ENCODE results near the gene ACAN.

ACAN gene

GRCh38 chr15:88792342-88793282 is 10.6 kb upstream of the ACAN start:
- no CpG with 5 or more reads among the region's 22 CpGs for WGBS, 2 donors (ENCODE audit: extremely low coverage in 2 of 2, insufficient read length in 2 of 2, insufficient replicate concordance in 1 of 2)
- H3K27ac ChIP-seq (replicated peaks; ENCODE audit: low read length), result no peak overlapping the region
- no peak overlapping the region for H3K4ac ChIP-seq (ENCODE audit: low read length)
- peaks cover 0 to 54% (median 0%) of the 10 kb centered on the region in 3 experiments for H3K27me3 ChIP-seq (ENCODE audit: control insufficient read depth in 3 of 3, insufficient read depth in 3 of 3, low read depth in 1 of 3, low read length in 3 of 3)
- no peak overlapping the region for H3K18ac ChIP-seq (ENCODE audit: low read length)
- no peak overlapping the region for H2AK5ac ChIP-seq (ENCODE audit: low read depth, low read length)
- H3K4me2 ChIP-seq (ENCODE audit: insufficient read depth, low read length, poor library complexity, severe bottlenecking), result no peak overlapping the region
- no peaks in the 10 kb centered on the region for H3K79me1 ChIP-seq (ENCODE audit: low read depth, low read length)
- H2BK12ac ChIP-seq (ENCODE audit: low read length), result no peak overlapping the region
- H2BK5ac ChIP-seq (ENCODE audit: low read length), result no peak overlapping the region
- no peak overlapping the region for H3K23ac ChIP-seq (ENCODE audit: low read depth, low read length, poor library complexity)
- H3K4me1 ChIP-seq (ENCODE audit: control insufficient read depth in 2 of 2, insufficient read depth in 1 of 2, low read depth in 1 of 2, low read length in 2 of 2), result peaks cover 0 to 4% of the 10 kb centered on the region in 2 donors
- H3K36me3 ChIP-seq (replicated peaks in 1 of 2; ENCODE audit: control insufficient read depth in 2 of 2, insufficient read depth in 2 of 2, low read length in 2 of 2), result no peaks in the 10 kb centered on the region
- no peak overlapping the region for H3K4me3 ChIP-seq (ENCODE audit: low read length in 2 of 2)
- no peak overlapping the region for H3K9ac ChIP-seq (ENCODE audit: low read depth, low read length, poor library complexity)
- no peaks in the 10 kb centered on the region for H3K9me3 ChIP-seq (replicated peaks in 1 of 2; ENCODE audit: control insufficient read depth in 2 of 2, insufficient read depth in 1 of 2, low read depth in 1 of 2, low read length in 2 of 2)
- H2BK120ac ChIP-seq (ENCODE audit: low read depth, low read length), result no peak overlapping the region
- no peak overlapping the region for H4K91ac ChIP-seq (ENCODE audit: low read depth, low read length, poor library complexity)
- no peak overlapping the region for H3K14ac ChIP-seq (ENCODE audit: low read length)
- no peak overlapping the region for H2AFZ ChIP-seq (ENCODE audit: low read length)
- H2BK15ac ChIP-seq (ENCODE audit: low read length), result no peak overlapping the region
- DNase-seq (ENCODE audit: low spot score), result no peak
- no peak overlapping the region for H4K8ac ChIP-seq (ENCODE audit: low read depth, low read length)

DNA sequence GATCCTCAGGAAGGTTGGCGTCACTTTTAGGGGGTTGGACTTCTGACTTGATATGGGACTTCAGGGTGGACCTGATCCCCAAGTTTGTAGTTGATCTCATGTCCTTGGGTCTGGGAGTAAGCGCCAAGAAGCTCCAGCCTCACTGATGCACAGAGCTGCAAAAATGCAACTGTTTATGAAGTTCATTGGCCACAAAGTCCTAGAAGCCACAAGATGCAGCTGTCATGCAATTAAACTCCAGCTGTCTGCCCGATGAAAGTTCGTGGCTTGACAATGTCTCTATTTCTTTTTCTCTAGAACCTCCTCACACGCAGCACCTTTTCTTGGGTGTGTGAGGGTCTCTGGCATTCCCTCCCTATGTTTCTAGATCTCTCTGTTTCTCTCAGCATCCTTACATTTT is 9.2 kb upstream of the ACAN start:
- H2AFZ ChIP-seq (ENCODE audit: low read length), result no peak overlapping the region
- no peak overlapping the region for H3K9ac ChIP-seq (ENCODE audit: low read depth, low read length, poor library complexity)
- H3K18ac ChIP-seq (ENCODE audit: low read length), result no peak overlapping the region
- no peak overlapping the region for H2BK12ac ChIP-seq (ENCODE audit: low read length)
- no CpG with 5 or more reads among the region's 5 CpGs for WGBS, 2 donors (ENCODE audit: extremely low coverage in 2 of 2, insufficient read length in 2 of 2, insufficient replicate concordance in 1 of 2)
- peaks cover 0 to 64% (median 0%) of the 10 kb centered on the region in 3 experiments for H3K27me3 ChIP-seq (ENCODE audit: control insufficient read depth in 3 of 3, insufficient read depth in 3 of 3, low read depth in 1 of 3, low read length in 3 of 3)
- H4K8ac ChIP-seq (ENCODE audit: low read depth, low read length), result no peak overlapping the region
- H3K23ac ChIP-seq (ENCODE audit: low read depth, low read length, poor library complexity), result no peak overlapping the region
- H2BK5ac ChIP-seq (ENCODE audit: low read length), result no peak overlapping the region
- no peak overlapping the region for H4K91ac ChIP-seq (ENCODE audit: low read depth, low read length, poor library complexity)
- H3K36me3 ChIP-seq (replicated peaks in 1 of 2; ENCODE audit: control insufficient read depth in 2 of 2, insufficient read depth in 2 of 2, low read length in 2 of 2), result no peaks in the 10 kb centered on the region
- H2BK15ac ChIP-seq (ENCODE audit: low read length), result no peak overlapping the region
- no peak for DNase-seq (ENCODE audit: low spot score)
- H3K14ac ChIP-seq (ENCODE audit: low read length), result no peak overlapping the region
- H3K4me1 ChIP-seq (ENCODE audit: control insufficient read depth in 2 of 2, insufficient read depth in 1 of 2, low read depth in 1 of 2, low read length in 2 of 2), result peaks cover 0 to 4% of the 10 kb centered on the region in 2 donors
- H3K4me3 ChIP-seq (ENCODE audit: low read length in 2 of 2), result no peak overlapping the region
- no peak overlapping the region for H2AK5ac ChIP-seq (ENCODE audit: low read depth, low read length)
- no peak overlapping the region for H3K4me2 ChIP-seq (ENCODE audit: insufficient read depth, low read length, poor library complexity, severe bottlenecking)
- H3K4ac ChIP-seq (ENCODE audit: low read length), result no peak overlapping the region
- no peak overlapping the region for H2BK120ac ChIP-seq (ENCODE audit: low read depth, low read length)
- H3K27ac ChIP-seq (replicated peaks; ENCODE audit: low read length), result no peak overlapping the region
- no peaks in the 10 kb centered on the region for H3K79me1 ChIP-seq (ENCODE audit: low read depth, low read length)
- H3K9me3 ChIP-seq (replicated peaks in 1 of 2; ENCODE audit: control insufficient read depth in 2 of 2, insufficient read depth in 1 of 2, low read depth in 1 of 2, low read length in 2 of 2), result no peaks in the 10 kb centered on the region

DNA sequence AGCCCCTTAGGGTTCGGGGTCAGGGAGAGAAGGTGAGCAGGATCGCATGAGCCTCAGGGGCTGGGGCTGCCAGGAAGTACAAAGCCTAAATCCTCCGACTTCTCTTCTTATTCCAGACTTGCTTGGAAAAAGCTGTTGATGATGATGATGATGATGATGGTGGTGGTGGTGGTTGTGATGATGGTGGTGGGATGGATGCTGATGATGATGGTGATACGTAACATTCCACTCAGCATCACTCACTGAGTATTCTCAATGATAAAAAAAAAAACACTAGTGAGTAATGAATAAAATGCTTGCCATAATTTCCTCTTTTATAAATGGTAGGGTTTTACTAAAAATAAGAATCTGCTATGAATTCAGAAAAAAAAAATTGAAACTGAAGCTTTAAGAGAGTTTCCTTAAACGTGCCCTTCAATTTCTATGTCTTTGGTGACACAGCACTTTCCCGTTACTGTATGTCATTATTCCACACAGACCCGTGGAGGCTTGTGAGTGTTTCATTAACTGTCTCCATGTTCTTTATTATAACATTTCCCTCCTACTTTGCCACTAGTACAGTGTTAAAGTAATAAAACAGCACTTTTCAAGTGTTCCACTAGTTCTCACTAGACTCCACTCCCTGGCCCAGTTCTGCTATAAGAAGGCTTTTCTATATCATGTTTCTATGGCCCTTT is 5.4 kb upstream of the ACAN start:
- Histone ChIP-seq H3K27ac (replicated peaks; ENCODE audit: low read length) (no peak overlapping the region), H3K4me1 (ENCODE audit: control insufficient read depth in 2 of 2, insufficient read depth in 1 of 2, low read depth in 1 of 2, low read length in 2 of 2) (peaks cover 0 to 6% of the 10 kb centered on the region in 2 donors), H2AFZ (ENCODE audit: low read length) (no peak overlapping the region), H2AK5ac (ENCODE audit: low read depth, low read length) (no peak overlapping the region), H2BK5ac (ENCODE audit: low read length) (no peak overlapping the region), H3K18ac (ENCODE audit: low read length) (no peak overlapping the region), H2BK15ac (ENCODE audit: low read length) (no peak overlapping the region), H3K4me2 (ENCODE audit: insufficient read depth, low read length, poor library complexity, severe bottlenecking) (no peak overlapping the region), H4K8ac (ENCODE audit: low read depth, low read length) (no peak overlapping the region), H3K79me1 (ENCODE audit: low read depth, low read length) (no peaks in the 10 kb centered on the region), H2BK12ac (ENCODE audit: low read length) (no peak overlapping the region), H3K4me3 (ENCODE audit: low read length in 2 of 2) (no peak overlapping the region), H3K36me3 (replicated peaks in 1 of 2; ENCODE audit: control insufficient read depth in 2 of 2, insufficient read depth in 2 of 2, low read length in 2 of 2) (no peaks in the 10 kb centered on the region), H3K23ac (ENCODE audit: low read depth, low read length, poor library complexity) (no peak overlapping the region), H3K14ac (ENCODE audit: low read length) (no peak overlapping the region), H4K91ac (ENCODE audit: low read depth, low read length, poor library complexity) (no peak overlapping the region), H3K9me3 (replicated peaks in 1 of 2; ENCODE audit: control insufficient read depth in 2 of 2, insufficient read depth in 1 of 2, low read depth in 1 of 2, low read length in 2 of 2) (no peaks in the 10 kb centered on the region), H3K4ac (ENCODE audit: low read length) (no peak overlapping the region), H3K27me3 (ENCODE audit: control insufficient read depth in 3 of 3, insufficient read depth in 3 of 3, low read depth in 1 of 3, low read length in 3 of 3) (peaks cover 0 to 81% (median 11%) of the 10 kb centered on the region in 3 experiments), H3K9ac (ENCODE audit: low read depth, low read length, poor library complexity) (no peak overlapping the region), H2BK120ac (ENCODE audit: low read depth, low read length) (no peak overlapping the region)
- WGBS, 2 donors (ENCODE audit: extremely low coverage in 2 of 2, insufficient read length in 2 of 2, insufficient replicate concordance in 1 of 2), result no CpG with 5 or more reads among the region's 7 CpGs
- no peak for DNase-seq (ENCODE audit: low spot score)

GRCh38 chr15:88799341-88799740 is 3.9 kb upstream of the ACAN start:
- no CpG with 5 or more reads among the region's 4 CpGs for WGBS, 2 donors (ENCODE audit: extremely low coverage in 2 of 2, insufficient read length in 2 of 2, insufficient replicate concordance in 1 of 2)
- H3K14ac ChIP-seq (ENCODE audit: low read length), result no peak overlapping the region
- no peaks in the 10 kb centered on the region for H3K79me1 ChIP-seq (ENCODE audit: low read depth, low read length)
- H3K4ac ChIP-seq (ENCODE audit: low read length), result no peak overlapping the region
- H2BK5ac ChIP-seq (ENCODE audit: low read length), result no peak overlapping the region
- H3K27ac ChIP-seq (replicated peaks; ENCODE audit: low read length), result no peak overlapping the region
- no peak overlapping the region for H2AFZ ChIP-seq (ENCODE audit: low read length)
- H3K27me3 ChIP-seq (ENCODE audit: control insufficient read depth in 3 of 3, insufficient read depth in 3 of 3, low read depth in 1 of 3, low read length in 3 of 3), result peaks cover 0 to 79% (median 23%) of the 10 kb centered on the region in 3 experiments
- no peak overlapping the region for H3K4me2 ChIP-seq (ENCODE audit: insufficient read depth, low read length, poor library complexity, severe bottlenecking)
- H3K18ac ChIP-seq (ENCODE audit: low read length), result no peak overlapping the region
- no peak for DNase-seq (ENCODE audit: low spot score)
- H3K23ac ChIP-seq (ENCODE audit: low read depth, low read length, poor library complexity), result no peak overlapping the region
- H2BK12ac ChIP-seq (ENCODE audit: low read length), result no peak overlapping the region
- H3K9ac ChIP-seq (ENCODE audit: low read depth, low read length, poor library complexity), result no peak overlapping the region
- no peak overlapping the region for H3K4me3 ChIP-seq (ENCODE audit: low read length in 2 of 2)
- no peak overlapping the region for H2BK120ac ChIP-seq (ENCODE audit: low read depth, low read length)
- no peak overlapping the region for H2BK15ac ChIP-seq (ENCODE audit: low read length)
- no peak overlapping the region for H4K8ac ChIP-seq (ENCODE audit: low read depth, low read length)
- no peaks in the 10 kb centered on the region for H3K9me3 ChIP-seq (replicated peaks in 1 of 2; ENCODE audit: control insufficient read depth in 2 of 2, insufficient read depth in 1 of 2, low read depth in 1 of 2, low read length in 2 of 2)
- H4K91ac ChIP-seq (ENCODE audit: low read depth, low read length, poor library complexity), result no peak overlapping the region
- no peak overlapping the region for H2AK5ac ChIP-seq (ENCODE audit: low read depth, low read length)
- H3K4me1 ChIP-seq (ENCODE audit: control insufficient read depth in 2 of 2, insufficient read depth in 1 of 2, low read depth in 1 of 2, low read length in 2 of 2), result peaks cover 0 to 2% of the 10 kb centered on the region in 2 donors
- no peaks in the 10 kb centered on the region for H3K36me3 ChIP-seq (replicated peaks in 1 of 2; ENCODE audit: control insufficient read depth in 2 of 2, insufficient read depth in 2 of 2, low read length in 2 of 2)

Measured in neuronal stem cell (in vitro differentiated cells).